A549 (cell line): ENCODE results near the gene GATC.

Experiments
- CTCF ChIP-seq: fragments of >200 bp; sonication (Bioruptor Twin); formaldehyde crosslinking; IDR thresholded peaks from 3 replicates; pipeline ENCODE4 v1.5.1; 2016
- KDM1A ChIP-seq: fragments of 200-600 bp; sonication (generic); IDR thresholded peaks from 2 replicates; pipeline ENCODE4 v1.6.1; 2016; ENCODE audit warnings: low read depth, mild to moderate bottlenecking
- POLR2A ChIP-seq: IDR thresholded peaks from 2 replicates; pipeline ENCODE4 v1.6.1; 2012; ENCODE audit warnings: mild to moderate bottlenecking, low read length
- RCOR1 ChIP-seq: fragments of 150-350 bp; IDR thresholded peaks from 2 replicates; pipeline ENCODE4 v1.6.1; 2014; ENCODE audit warnings: antibody characterized with exemption, low read length, low read depth
- TP53 ChIP-seq: fragments of 250-450 bp; sonication (Bioruptor Pico); IDR thresholded peaks from 2 replicates; pipeline ENCODE4 v1.5.0; 2021; ENCODE audit warnings: mild to moderate bottlenecking, moderate library complexity
- TF ChIP-seq, protein P1 (sequence below): IDR thresholded peaks from 2 replicates; pipeline ENCODE4 v1.6.1; 2012

DNA sequence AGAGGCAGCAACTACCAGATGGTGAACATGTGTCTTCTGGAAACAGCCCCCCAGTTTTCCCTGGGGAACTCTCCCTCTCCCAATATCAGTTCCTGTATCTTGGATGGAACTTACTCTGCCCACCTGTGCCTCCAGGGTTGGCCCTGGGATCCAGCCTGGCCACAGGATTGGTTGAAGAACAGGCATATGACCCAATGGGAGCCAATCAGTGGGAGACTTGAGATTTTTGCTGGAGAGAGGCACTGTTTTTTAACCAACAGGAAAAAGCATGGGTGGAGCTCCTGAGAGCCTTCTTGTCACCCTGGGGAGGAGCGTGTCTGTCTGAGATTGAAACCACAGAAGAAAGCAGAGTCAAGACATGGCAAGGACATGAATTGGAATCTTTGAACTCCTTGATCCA is 42.0 kb upstream of the GATC start:
- TF ChIP-seq CTCF (no peak), RCOR1 (no peak), TP53 (CRISPR knock-in tag) (no peak), POLR2A (no peak), KDM1A (no peak)
- TF ChIP-seq, protein P1, sequence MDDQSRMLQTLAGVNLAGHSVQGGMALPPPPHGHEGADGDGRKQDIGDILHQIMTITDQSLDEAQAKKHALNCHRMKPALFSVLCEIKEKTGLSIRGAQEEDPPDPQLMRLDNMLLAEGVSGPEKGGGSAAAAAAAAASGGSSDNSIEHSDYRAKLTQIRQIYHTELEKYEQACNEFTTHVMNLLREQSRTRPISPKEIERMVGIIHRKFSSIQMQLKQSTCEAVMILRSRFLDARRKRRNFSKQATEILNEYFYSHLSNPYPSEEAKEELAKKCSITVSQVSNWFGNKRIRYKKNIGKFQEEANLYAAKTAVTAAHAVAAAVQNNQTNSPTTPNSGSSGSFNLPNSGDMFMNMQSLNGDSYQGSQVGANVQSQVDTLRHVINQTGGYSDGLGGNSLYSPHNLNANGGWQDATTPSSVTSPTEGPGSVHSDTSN, result no peak
